Endothelial cell of umbilical vein (primary cell): Measurements from ENCODE around the gene ARPC5. TPM values are rescaled to one million over a fixed set of nuclear protein-coding genes. Genes with fewer than 3 reads are reported as not detected.

Source experiments
- BruUV-seq: library from RNA; stranded (reverse); fragments of 400-500 nt; replicated peaks from 2 replicates; lab custom pipeline; 2021; lab: Mats Ljungman, UMichigan
- CTCF ChIA-PET: fragments of 300-600, 350-600 bp; sonication (Branson Sonifier 250); formaldehyde crosslinking; loops from one replicate; lab custom pipeline; 2021; ENCODE audit warnings: antibody characterized with exemption, inconsistent platforms; lab: Charles Lee
- POLR2A ChIA-PET: fragments of 300-600, 350-600 bp; sonication (Branson Sonifier 250); formaldehyde crosslinking; loops from one replicate; lab custom pipeline; 2021; ENCODE audit warnings: antibody characterized with exemption, inconsistent platforms; lab: Charles Lee
- DNase-seq: peaks from one replicate; pipeline ENCODE4 v3.0.0-alpha.2; 2011; ENCODE audit warnings: low read depth, low spot score
- FAIRE-seq: peaks from 2 replicates; lab custom pipeline; 2011; peaks lifted over from hg19 to GRCh38; lab: Jason Lieb, UNC
- H2AFZ ChIP-seq: 2 replicates; pipeline ENCODE4 v1.6.0; 2012; ENCODE audit warnings: low read depth, low read length, control low read depth, inconsistent platforms
- H3K27ac ChIP-seq: 2 replicates; pipeline ENCODE4 v1.5.1; 2011; ENCODE audit warnings: low read depth, mild to moderate bottlenecking, control low read depth, low read length, moderate library complexity; ENCODE audit not compliant: insufficient read depth
- H3K27me3 ChIP-seq, 2 experiments: 2 replicates each; pipeline versions ENCODE4 v1.6.0 to v1.6.1; 2011; ENCODE audit warnings: low read length in 2 of 2, mixed read lengths in 1 of 2; ENCODE audit not compliant: control insufficient read depth in 2 of 2, insufficient read depth in 2 of 2
- H3K36me3 ChIP-seq, 2 experiments: 2 replicates in 1 of 2; 3 replicates in 1 of 2; pipeline ENCODE4 v1.5.1; 2011; ENCODE audit warnings: low read length in 2 of 2, mild to moderate bottlenecking in 1 of 2, moderate library complexity in 1 of 2; ENCODE audit not compliant: control insufficient read depth in 2 of 2, insufficient read depth in 2 of 2; ENCODE audit errors: extremely low read depth in 1 of 2
- H3K4me1 ChIP-seq: 3 replicates; pipeline ENCODE4 v1.5.1; 2011; ENCODE audit warnings: mild to moderate bottlenecking, low read length; ENCODE audit not compliant: control insufficient read depth, insufficient read depth; ENCODE audit errors: extremely low read depth
- H3K4me2 ChIP-seq: 2 replicates; pipeline ENCODE4 v1.6.1; 2011; ENCODE audit warnings: low read length, control low read depth, mixed read lengths; ENCODE audit not compliant: insufficient read depth
- H3K4me3 ChIP-seq, 3 experiments: fragments of 200-600 bp in 1 of 3; sonication (generic), shearing (Covaris generic) in 1 of 3; replicated peaks in 1 of 3; 2 replicates each; pipeline ENCODE4 v1.5.1; 2011 to 2016; ENCODE audit warnings: control low read depth in 3 of 3, low read length in 3 of 3, mild to moderate bottlenecking in 2 of 3, inconsistent platforms in 1 of 3, low read depth in 1 of 3, moderate library complexity in 1 of 3; ENCODE audit not compliant: insufficient read depth in 1 of 3
- H3K79me2 ChIP-seq: 2 replicates; pipeline ENCODE4 v1.6.0; 2012; ENCODE audit warnings: low read length, inconsistent platforms; ENCODE audit not compliant: control insufficient read depth, insufficient read depth
- H3K9ac ChIP-seq: replicated peaks from 2 replicates; pipeline ENCODE3; 2011; ENCODE audit warnings: low read length, control low read depth; ENCODE audit not compliant: insufficient read depth; ENCODE audit errors: extremely low read depth
- H3K9me1 ChIP-seq: replicated peaks from 3 replicates; pipeline ENCODE4 v1.6.0; 2011; ENCODE audit warnings: mild to moderate bottlenecking, low read length; ENCODE audit not compliant: control insufficient read depth, insufficient read depth; ENCODE audit errors: extremely low read depth
- H3K9me3 ChIP-seq: replicated peaks from 2 replicates; pipeline ENCODE4 v1.5.1; 2012; ENCODE audit warnings: low read length, inconsistent platforms; ENCODE audit not compliant: control insufficient read depth, insufficient read depth
- H4K20me1 ChIP-seq: replicated peaks from 2 replicates; pipeline ENCODE3; 2011; ENCODE audit warnings: mild to moderate bottlenecking, low read length; ENCODE audit not compliant: control insufficient read depth, insufficient read depth; ENCODE audit errors: extremely low read depth
- EZH2 ChIP-seq: IDR thresholded peaks from 2 replicates; pipeline ENCODE4 v1.6.1; 2012; ENCODE audit warnings: borderline replicate concordance, low read depth, mild to moderate bottlenecking, moderate library complexity, low read length, inconsistent platforms; ENCODE audit not compliant: severe bottlenecking
- FOS ChIP-seq: IDR thresholded peaks from 2 replicates; pipeline ENCODE4 v1.6.1; 2011; ENCODE audit warnings: mild to moderate bottlenecking, low read length, moderate library complexity, borderline replicate concordance; ENCODE audit not compliant: insufficient read depth
- GATA2 ChIP-seq: IDR thresholded peaks from 2 replicates; pipeline ENCODE4 v1.7.0; 2011; ENCODE audit warnings: low read depth, mild to moderate bottlenecking, moderate library complexity, mixed read lengths, low read length; ENCODE audit not compliant: insufficient read length, insufficient read depth
- JUN ChIP-seq: IDR thresholded peaks from 2 replicates; pipeline ENCODE4 v1.6.1; 2011; ENCODE audit warnings: borderline replicate concordance, low read depth; ENCODE audit not compliant: insufficient read length, insufficient read depth
- MYC ChIP-seq: IDR thresholded peaks from one replicate; pipeline ENCODE4 v1.6.1; 2011; ENCODE audit warnings: mild to moderate bottlenecking, low read depth, low read length
- POLR2A ChIP-seq: IDR thresholded peaks from 2 replicates; pipeline ENCODE4 v1.6.1; 2012; ENCODE audit warnings: low read depth, mild to moderate bottlenecking, control low read depth, low read length
- POLR2AphosphoS5 ChIP-seq: IDR thresholded peaks from 2 replicates; pipeline ENCODE4 v1.6.1; 2012; ENCODE audit warnings: low read depth, mild to moderate bottlenecking, control low read depth, low read length, moderate library complexity; ENCODE audit not compliant: insufficient read depth
- dilution Hi-C: fragments of 300-500 bp; cut with MboI; formaldehyde crosslinking; loops from one replicate; pipeline ENCODE4 v1.15.0; 2019; ENCODE audit warnings: low sequenced_read_pairs; ENCODE audit not compliant: extremely low pct_ligation_motif_present
- intact Hi-C: fragments of 100-400 bp; cut with micrococcal nuclease; formaldehyde crosslinking; loops from one replicate; pipeline ENCODE4 v1.10.0; 2022
- polyA plus RNA-seq, 4 experiments: library from polyadenylated mRNA; depleted of rRNA in 3 of 4; stranded (reverse) in 3 of 4; unstranded in 1 of 4; fragments of >200 nt; gene quantifications; 2 replicates each; pipeline versions ENCODE4 v1.2.1 to v1.2.3, GENCODE V29; 2011 to 2012; ENCODE audit warnings: missing spikeins in 1 of 4
- total RNA-seq: library from RNA; stranded (reverse); gene quantifications from 2 replicates; pipeline ENCODE4 v1.2.3, GENCODE V29; 2021
- TF ChIP-seq, protein P1 (sequence below), 2 donors: IDR thresholded peaks; 1 replicate in 1 of 2; 2 replicates in 1 of 2; pipeline ENCODE4 v1.5.1; 2011; ENCODE audit warnings: low read length in 2 of 2, mild to moderate bottlenecking in 2 of 2, moderate library complexity in 2 of 2, control low read depth in 1 of 2, inconsistent platforms in 1 of 2, low read depth in 1 of 2; ENCODE audit not compliant: insufficient read depth in 1 of 2; ENCODE audit errors: extremely low read depth in 1 of 2
- TF ChIP-seq, protein P2 (sequence below): IDR thresholded peaks from 2 replicates; pipeline ENCODE4 v1.6.1; 2011; ENCODE audit not compliant: insufficient read depth, insufficient read length

ARPC5 gene
- total and polyA plus RNA-seq, 2 donors (not counting 3 experiments of a cell fraction or from before 2014, with no cell fraction given), result 110 to 185 TPM

DNA sequence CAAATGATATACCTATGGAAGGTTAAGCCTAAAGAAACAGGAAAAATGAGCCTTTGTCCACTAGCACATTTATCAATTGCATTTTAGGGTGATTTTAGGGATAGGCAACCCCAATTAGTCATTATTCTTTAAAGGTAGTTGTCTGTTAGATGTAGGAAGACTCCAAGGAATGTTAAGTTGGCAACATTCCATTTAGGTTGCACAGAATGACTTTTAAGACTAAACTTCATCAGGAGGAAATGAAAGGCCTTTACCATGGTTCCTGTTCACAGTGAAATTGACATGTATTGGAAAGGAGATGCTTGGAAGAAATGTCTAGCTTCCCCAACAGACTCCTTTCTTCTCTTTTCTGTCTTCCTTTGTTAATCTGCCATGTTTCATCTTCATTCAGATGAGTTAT is 19.1 kb upstream of the ARPC5 start:
- H3K9me1 ChIP-seq, result no peaks in the 10 kb centered on the region
- H3K27ac ChIP-seq, result no peak overlapping the region
- H4K20me1 ChIP-seq, result no peaks in the 10 kb centered on the region
- no peak overlapping the region for H2AFZ ChIP-seq
- H3K36me3 ChIP-seq, result no peaks in the 10 kb centered on the region
- intact Hi-C loops (loop anchor here (1.0 to 2.0 kb wide), 6 partner anchors 31 to 568 kb away; partner anchors contain the start of gene RGL1), dilution Hi-C loops (no loop called here)
- TF ChIP-seq FOS, result no peak
- no peak for TF ChIP-seq EZH2
- TF ChIP-seq GATA2, result no peak
- TF ChIP-seq, protein P1, sequence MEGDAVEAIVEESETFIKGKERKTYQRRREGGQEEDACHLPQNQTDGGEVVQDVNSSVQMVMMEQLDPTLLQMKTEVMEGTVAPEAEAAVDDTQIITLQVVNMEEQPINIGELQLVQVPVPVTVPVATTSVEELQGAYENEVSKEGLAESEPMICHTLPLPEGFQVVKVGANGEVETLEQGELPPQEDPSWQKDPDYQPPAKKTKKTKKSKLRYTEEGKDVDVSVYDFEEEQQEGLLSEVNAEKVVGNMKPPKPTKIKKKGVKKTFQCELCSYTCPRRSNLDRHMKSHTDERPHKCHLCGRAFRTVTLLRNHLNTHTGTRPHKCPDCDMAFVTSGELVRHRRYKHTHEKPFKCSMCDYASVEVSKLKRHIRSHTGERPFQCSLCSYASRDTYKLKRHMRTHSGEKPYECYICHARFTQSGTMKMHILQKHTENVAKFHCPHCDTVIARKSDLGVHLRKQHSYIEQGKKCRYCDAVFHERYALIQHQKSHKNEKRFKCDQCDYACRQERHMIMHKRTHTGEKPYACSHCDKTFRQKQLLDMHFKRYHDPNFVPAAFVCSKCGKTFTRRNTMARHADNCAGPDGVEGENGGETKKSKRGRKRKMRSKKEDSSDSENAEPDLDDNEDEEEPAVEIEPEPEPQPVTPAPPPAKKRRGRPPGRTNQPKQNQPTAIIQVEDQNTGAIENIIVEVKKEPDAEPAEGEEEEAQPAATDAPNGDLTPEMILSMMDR (IDR thresholded peaks at IDR 0.05; ENCODE audit: extremely low read depth in 1 of 2, insufficient read depth in 1 of 2, low read depth in 1 of 2, low read length in 2 of 2), result no peak
- no peak for TF ChIP-seq MYC
- TF ChIP-seq, protein P2, sequence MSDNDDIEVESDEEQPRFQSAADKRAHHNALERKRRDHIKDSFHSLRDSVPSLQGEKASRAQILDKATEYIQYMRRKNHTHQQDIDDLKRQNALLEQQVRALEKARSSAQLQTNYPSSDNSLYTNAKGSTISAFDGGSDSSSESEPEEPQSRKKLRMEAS, result no peak
- no peak for TF ChIP-seq JUN
- no peak for TF ChIP-seq POLR2AphosphoS5
- no peak for TF ChIP-seq POLR2A
- H3K4me3 ChIP-seq, result no peak overlapping the region
- no peaks in the 10 kb centered on the region for H3K79me2 ChIP-seq
- H3K4me2 ChIP-seq, result peak overlapping the region; percentile 63
- H3K4me1 ChIP-seq, result peaks cover 27% of the 10 kb centered on the region
- no peak overlapping the region for H3K9ac ChIP-seq
- no peaks in the 10 kb centered on the region for H3K27me3 ChIP-seq
- H3K9me3 ChIP-seq, result no peaks in the 10 kb centered on the region
- BruUV-seq, result no TSS peak
- DNase-seq (no peak), FAIRE-seq (peak; percentile 24)
- ChIA-PET POLR2A (no interaction called here), CTCF (interaction anchor here (0.9 to 6.2 kb wide), 12 partner anchors 21 to 1009 kb away, joined by 3 to 307 read pairs (median 6); partner anchors contain the start of gene TSEN15)
